Measurements from ENCODE around the gene SCGB3A2. TPM values are rescaled to one million over a fixed set of nuclear protein-coding genes. Genes with fewer than 3 reads are reported as not detected.

The SCGB3A2 gene
- total and polyA plus RNA-seq, 2 donors (not counting 1 experiment from before 2014, with no cell fraction given), result not detected

DNA sequence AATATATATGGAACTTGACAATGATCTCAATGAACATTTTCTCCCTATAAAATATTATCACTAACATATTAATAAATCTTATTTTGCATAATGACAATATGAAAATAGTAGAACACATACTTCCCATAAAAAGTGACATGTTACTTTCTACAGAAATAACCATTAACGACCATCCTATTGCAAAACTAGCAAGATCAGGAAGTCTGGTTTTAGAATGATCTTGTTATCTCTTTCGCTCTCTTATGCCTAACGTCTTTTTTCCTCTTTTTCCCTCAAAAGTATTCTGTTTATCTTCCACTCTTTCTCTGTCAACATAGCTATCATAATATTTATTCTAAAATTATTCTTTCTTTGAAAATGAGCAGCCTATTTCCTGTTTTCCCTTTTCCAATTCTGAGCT lies 49.4 kb downstream of the SCGB3A2 start:
- TF ChIP-seq EZH2 (IDR thresholded peaks at IDR 0.05; ENCODE audit: borderline replicate concordance, insufficient read depth, low read depth, low read length, poor library complexity, severe bottlenecking), result no peak
- TF ChIP-seq CTCF (IDR thresholded peaks at IDR 0.05), result no peak
- Mint-ChIP-seq H3K27ac (no peak overlapping the region), H3K4me3 (no peak overlapping the region), H3K9me3 (ENCODE audit: insufficient read depth) (no peaks in the 10 kb centered on the region), H3K27me3 (peaks cover 4% of the 10 kb centered on the region), H3K4me1 (no peaks in the 10 kb centered on the region)
- H3K79me2 ChIP-seq (ENCODE audit: control insufficient read depth, insufficient read depth, low read length), result no peaks in the 10 kb centered on the region
- H3K4me1 ChIP-seq (ENCODE audit: control insufficient read depth in 2 of 2, insufficient read depth in 2 of 2, low read length in 2 of 2), result no peaks in the 10 kb centered on the region
- no CpG with 5 or more reads among the region's 3 CpGs for WGBS (ENCODE audit: insufficient coverage)
- no peak overlapping the region for H3K27ac ChIP-seq (ENCODE audit: low read length in 2 of 2)
- no peak overlapping the region for H3K9ac ChIP-seq (ENCODE audit: low read length)
- ChIA-PET CTCF (no interaction called here), POLR2A (no interaction called here)
- H3K9me3 ChIP-seq (ENCODE audit: control extremely low read depth in 1 of 3, control insufficient read depth in 2 of 3, insufficient read depth in 1 of 3, low read length in 2 of 3), result no peaks in the 10 kb centered on the region
- H3K4me3 ChIP-seq (ENCODE audit: control extremely low read depth in 1 of 5, extremely low read depth in 1 of 5, insufficient read depth in 1 of 5, low read depth in 2 of 5, low read length in 4 of 5), result no peak overlapping the region
- ATAC-seq (ENCODE audit: low read depth) (no peak), DNase-seq (no peak)
- H2AFZ ChIP-seq (ENCODE audit: insufficient read depth, low read depth, low read length, poor library complexity, severe bottlenecking), result no peak overlapping the region
- H3K36me3 ChIP-seq (replicated peaks in 1 of 2; ENCODE audit: control extremely low read depth in 1 of 2, control insufficient read depth in 1 of 2, extremely low read depth in 1 of 2, insufficient read depth in 2 of 2, low read length in 1 of 2), result no peaks in the 10 kb centered on the region
- H3K4me2 ChIP-seq (replicated peaks; ENCODE audit: low read depth, low read length, poor library complexity, severe bottlenecking), result no peak overlapping the region
- intact Hi-C loops (cut with micrococcal nuclease), result no loop called here
- no peaks in the 10 kb centered on the region for H4K20me1 ChIP-seq (ENCODE audit: control insufficient read depth, insufficient read depth, low read length, poor library complexity, severe bottlenecking)
- no peaks in the 10 kb centered on the region for H3K27me3 ChIP-seq (replicated peaks in 1 of 4; ENCODE audit: control extremely low read depth in 1 of 4, control insufficient read depth in 3 of 4, insufficient read depth in 4 of 4, low read length in 3 of 4)

DNA sequence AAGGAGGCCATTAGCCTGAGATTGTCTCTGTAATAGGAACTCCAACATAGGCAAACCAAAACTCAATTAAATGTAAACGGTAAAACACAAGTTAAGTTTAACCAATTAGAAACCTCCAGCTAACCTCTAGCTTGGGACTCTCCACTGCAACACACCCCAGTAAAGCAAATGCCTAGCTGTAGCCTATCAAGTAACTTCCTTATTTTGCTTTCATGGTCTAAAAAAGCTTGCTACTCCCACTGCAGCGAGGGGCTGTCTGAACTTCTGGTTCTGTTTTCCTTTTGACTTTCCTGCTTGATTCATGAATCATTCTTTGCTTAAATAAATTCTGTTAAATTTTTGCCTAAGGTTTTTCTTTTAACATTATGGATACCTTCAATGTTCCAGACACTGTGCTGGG lies 52.3 kb downstream of the SCGB3A2 start:
- H4K20me1 ChIP-seq (ENCODE audit: control insufficient read depth, insufficient read depth, low read length, poor library complexity, severe bottlenecking), result no peaks in the 10 kb centered on the region
- intact Hi-C loops (cut with micrococcal nuclease), result no loop called here
- no peaks in the 10 kb centered on the region for H3K27me3 ChIP-seq (replicated peaks in 1 of 4; ENCODE audit: control extremely low read depth in 1 of 4, control insufficient read depth in 3 of 4, insufficient read depth in 4 of 4, low read length in 3 of 4)
- H3K4me2 ChIP-seq (replicated peaks; ENCODE audit: low read depth, low read length, poor library complexity, severe bottlenecking), result no peak overlapping the region
- H3K4me3 ChIP-seq (ENCODE audit: control extremely low read depth in 1 of 5, extremely low read depth in 1 of 5, insufficient read depth in 1 of 5, low read depth in 2 of 5, low read length in 4 of 5), result no peak overlapping the region
- ChIA-PET CTCF (no interaction called here), POLR2A (no interaction called here)
- no peak overlapping the region for H3K9ac ChIP-seq (ENCODE audit: low read length)
- ATAC-seq (ENCODE audit: low read depth) (no peak), DNase-seq (no peak)
- no peaks in the 10 kb centered on the region for H3K4me1 Mint-ChIP-seq
- H3K27ac Mint-ChIP-seq, result no peak overlapping the region
- no peaks in the 10 kb centered on the region for H3K4me1 ChIP-seq (ENCODE audit: control insufficient read depth in 2 of 2, insufficient read depth in 2 of 2, low read length in 2 of 2)
- no peak overlapping the region for H3K4me3 Mint-ChIP-seq
- H2AFZ ChIP-seq (ENCODE audit: insufficient read depth, low read depth, low read length, poor library complexity, severe bottlenecking), result no peak overlapping the region
- H3K27me3 Mint-ChIP-seq, result peaks cover 4% of the 10 kb centered on the region
- no peaks in the 10 kb centered on the region for H3K9me3 Mint-ChIP-seq (ENCODE audit: insufficient read depth)
- no peak overlapping the region for H3K27ac ChIP-seq (ENCODE audit: low read length in 2 of 2)
- H3K9me3 ChIP-seq (ENCODE audit: control extremely low read depth in 1 of 3, control insufficient read depth in 2 of 3, insufficient read depth in 1 of 3, low read length in 2 of 3), result no peaks in the 10 kb centered on the region
- H3K79me2 ChIP-seq (ENCODE audit: control insufficient read depth, insufficient read depth, low read length), result no peaks in the 10 kb centered on the region
- H3K36me3 ChIP-seq (replicated peaks in 1 of 2; ENCODE audit: control extremely low read depth in 1 of 2, control insufficient read depth in 1 of 2, extremely low read depth in 1 of 2, insufficient read depth in 2 of 2, low read length in 1 of 2), result no peaks in the 10 kb centered on the region
- TF ChIP-seq CTCF (IDR thresholded peaks at IDR 0.05) (no peak), EZH2 (IDR thresholded peaks at IDR 0.05; ENCODE audit: borderline replicate concordance, insufficient read depth, low read depth, low read length, poor library complexity, severe bottlenecking) (no peak)
- 89% methylated on average over 1 of the region's 2 CpGs for WGBS (ENCODE audit: insufficient coverage)

Other genes starting within 250 kb of the SCGB3A2 start
- 2.4 and 4.1 TPM in 2 replicates for gene JAKMIP2, start 96.0 kb upstream of the SCGB3A2 start, total RNA-seq
- gene JAKMIP2, start 96.0 kb upstream of the SCGB3A2 start, polyA plus RNA-seq, result 0.24 and 1.0 TPM in 2 replicates
- gene SPINK1, start 47.0 kb upstream of the SCGB3A2 start, total RNA-seq, result not detected in 2 replicates
- gene SPINK1, start 47.0 kb upstream of the SCGB3A2 start, polyA plus RNA-seq, result not detected in 2 replicates
- gene C5orf46, start 27.8 kb downstream of the SCGB3A2 start, total RNA-seq, result not detected in 2 replicates
- gene C5orf46, start 27.8 kb downstream of the SCGB3A2 start, polyA plus RNA-seq, result not detected in 2 replicates
- not detected in 2 replicates for gene SPINK5, start 185.3 kb downstream of the SCGB3A2 start, total RNA-seq
- gene SPINK5, start 185.3 kb downstream of the SCGB3A2 start, polyA plus RNA-seq, result not detected in 2 replicates

Measured in B cell (primary cell).